ENCODE measurements around the gene HOXA3. TPM values are rescaled to one million over a fixed set of nuclear protein-coding genes. Genes with fewer than 3 reads are reported as not detected.

HOXA3 gene
- total and polyA plus RNA-seq, 2 of the 8 experiments (the other 6 are each of a cell fraction or from before 2014, with no cell fraction given), result not detected

DNA sequence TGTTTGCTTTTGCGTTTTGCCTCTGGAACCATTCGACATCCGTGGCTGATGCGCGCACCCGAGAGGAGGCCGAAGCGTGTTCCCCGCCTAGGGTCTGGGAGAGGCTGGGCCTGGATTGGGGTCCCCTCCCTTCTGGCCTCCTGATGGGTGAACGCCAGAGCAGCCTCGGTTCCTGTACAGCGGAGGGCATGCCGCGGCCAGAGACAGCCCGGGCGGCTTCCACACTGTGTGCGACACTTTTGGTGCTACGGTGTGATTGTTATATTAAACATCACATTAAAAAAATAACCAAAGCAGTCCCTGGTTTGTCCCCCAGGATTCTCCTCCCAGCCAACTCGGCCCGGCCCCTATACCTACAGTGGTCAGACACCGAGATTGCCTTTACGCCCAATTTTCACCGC is 7.8 kb upstream of the HOXA3 start:
- Histone ChIP-seq H2BK20ac (ENCODE audit: low read length) (no peak overlapping the region), H4K91ac (replicated peaks; ENCODE audit: insufficient read length, low read length) (no peak overlapping the region), H3K4ac (replicated peaks; ENCODE audit: insufficient read length, low read depth, low read length) (no peak overlapping the region), H4K8ac (ENCODE audit: extremely low read depth, insufficient read depth, low read length) (no peak overlapping the region), H3K14ac (ENCODE audit: insufficient read length) (no peak overlapping the region), H3K9me3 (ENCODE audit: insufficient read depth in 2 of 2, low read depth in 1 of 2, low read length in 1 of 2) (peaks cover 0 to 14% of the 10 kb centered on the region in 2 experiments; a peak in 1 of 4 replicates), H2AFZ (ENCODE audit: low read length) (no peak overlapping the region), H2BK15ac (ENCODE audit: low read length) (no peak overlapping the region), H3K79me2 (ENCODE audit: control insufficient read depth in 1 of 2, insufficient read depth in 2 of 2, low read length in 2 of 2) (no peaks in the 10 kb centered on the region), H3K36me3 (ENCODE audit: control insufficient read depth in 2 of 4, insufficient read depth in 4 of 4, low read length in 3 of 4) (peaks cover 0 to 28% (median 0%) of the 10 kb centered on the region in 4 experiments; a peak in 1 of 8 replicates), H3K4me1 (replicated peaks in 1 of 4; ENCODE audit: control insufficient read depth in 3 of 4, insufficient read depth in 4 of 4, low read length in 3 of 4) (peaks cover 0 to 2% (median 0%) of the 10 kb centered on the region in 4 experiments; a peak in 4 of 7 replicates), H2AK5ac (ENCODE audit: low read depth, low read length) (no peak overlapping the region), H4K20me1 (replicated peaks in 1 of 2; ENCODE audit: control insufficient read depth in 1 of 2, insufficient read depth in 2 of 2, low read length in 2 of 2) (peaks cover 18 to 28% of the 10 kb centered on the region in 2 experiments), H4K5ac (ENCODE audit: insufficient read length, low read depth, low read length) (no peak overlapping the region), H3K23me2 (ENCODE audit: low read depth, low read length) (no peaks in the 10 kb centered on the region), H3K27me3 (replicated peaks in 1 of 4; ENCODE audit: control insufficient read depth in 3 of 4, extremely low read depth in 1 of 4, insufficient read depth in 3 of 4, low read length in 3 of 4) (peaks cover 98 to 100% (median 99%) of the 10 kb centered on the region in 4 experiments), H3K79me1 (ENCODE audit: low read depth, low read length) (no peaks in the 10 kb centered on the region), H3K4me2 (ENCODE audit: insufficient read depth in 1 of 2, low read depth in 2 of 2, low read length in 2 of 2) (peak overlapping the region; percentile 0 to 77; a peak in 2 of 4 replicates), H3K23ac (ENCODE audit: insufficient read length) (no peak overlapping the region), H3K4me3 (ENCODE audit: extremely low read depth in 1 of 4, insufficient read depth in 2 of 4, low read depth in 3 of 4, low read length in 4 of 4) (peak overlapping the region in 1 of 4 experiments; percentile 60; a peak in 2 of 8 replicates), H3K9ac (replicated peaks in 1 of 4; ENCODE audit: extremely low read depth in 1 of 4, low read depth in 3 of 4, low read length in 3 of 4) (no peak overlapping the region), H2BK120ac (replicated peaks; ENCODE audit: low read depth, low read length) (no peak overlapping the region), H3K18ac (ENCODE audit: extremely low read depth, low read length) (no peak overlapping the region), H3K27ac (ENCODE audit: low read depth, low read length) (no peak overlapping the region), H2BK12ac (ENCODE audit: low read depth, low read length) (no peak overlapping the region), H2BK5ac (ENCODE audit: low read depth, low read length) (no peak overlapping the region), H3K56ac (replicated peaks; ENCODE audit: insufficient read length, low read depth, low read length) (no peak overlapping the region)
- ChIA-PET POLR2A (ENCODE audit: partially characterized antibody) (no interaction called here), CTCF (ENCODE audit: partially characterized antibody) (interaction anchor here (0.6 to 4.4 kb wide), 25 partner anchors 8 to 791 kb away, joined by 3 to 80 read pairs (median 5); partner anchors contain the start of genes HOXA3, HOXA5 and HOXA6)
- WGBS, 2 experiments (ENCODE audit: extremely low coverage in 1 of 2, insufficient coverage in 1 of 2, insufficient read length in 1 of 2, insufficient replicate concordance in 2 of 2, low coverage in 1 of 2, low lambda C conversion rate in 2 of 2, missing lambda C conversion rate in 1 of 2), result 50% methylated on average over 23 of the region's 23 CpGs; no CpG with 5 or more reads in 1 of the 2 experiments
- peak in 1 of 2 experiments; percentile 48 for DNase-seq (ENCODE audit: low read depth in 1 of 2, low spot score in 2 of 2)
- FAIRE-seq, result no peak
- no peak for TF ChIP-seq NRF1 (IDR thresholded peaks at IDR 0.05; ENCODE audit: low read depth, low read length)
- no peak for TF ChIP-seq CTBP2 (IDR thresholded peaks at IDR 0.05; ENCODE audit: borderline replicate concordance, insufficient read depth, insufficient read length, low read length)
- TF ChIP-seq CHD1 (IDR thresholded peaks at IDR 0.05; ENCODE audit: low read depth, low read length), result no peak
- no peak for TF ChIP-seq PHF8 (conservative IDR thresholded peaks at IDR 0.05; ENCODE audit: low read depth, low read length)
- no peak for TF ChIP-seq RFX5 (IDR thresholded peaks at IDR 0.05; ENCODE audit: borderline replicate concordance, low read depth, low read length)
- TF ChIP-seq TCF12 (IDR thresholded peaks at IDR 0.05; ENCODE audit: low read depth, low read length), result no peak
- TF ChIP-seq TAF7 (optimal IDR thresholded peaks at IDR 0.05; ENCODE audit: borderline replicate concordance, low read depth, low read length), result no peak
- TF ChIP-seq SIX5 (IDR thresholded peaks at IDR 0.05; ENCODE audit: low read depth, low read length), result no peak
- no peak for TF ChIP-seq POLR2A (IDR thresholded peaks at IDR 0.05; ENCODE audit: control extremely low read depth in 1 of 2, low read depth in 2 of 2, low read length in 2 of 2)
- TF ChIP-seq GTF2F1 (IDR thresholded peaks at IDR 0.05; ENCODE audit: borderline replicate concordance, low read depth, low read length), result no peak
- TF ChIP-seq EP300 (IDR thresholded peaks at IDR 0.05; ENCODE audit: borderline replicate concordance in 1 of 2, low read depth in 2 of 2, low read length in 2 of 2), result no peak
- no peak for TF ChIP-seq RBBP5 (IDR thresholded peaks at IDR 0.05; ENCODE audit: borderline replicate concordance, low read depth, low read length)
- no peak for TF ChIP-seq NANOG (IDR thresholded peaks at IDR 0.05; ENCODE audit: insufficient read depth, low read depth, low read length, poor library complexity, severe bottlenecking)
